HL-60 (cell line): ENCODE measurements around the gene RGL1.

Experiments
- CTCF ChIP-seq: IDR thresholded peaks from one replicate; pipeline ENCODE4 v1.5.1; 2011; ENCODE audit warnings: low read length, control low read depth, inconsistent platforms; ENCODE audit not compliant: insufficient read depth
- GABPA ChIP-seq: IDR thresholded peaks from 2 replicates; pipeline ENCODE4 v1.6.1; 2012; ENCODE audit warnings: low read depth
- POLR2AphosphoS5 ChIP-seq: IDR thresholded peaks from 2 replicates; pipeline ENCODE4 v1.6.1; 2012; ENCODE audit warnings: low read depth
- SPI1 ChIP-seq: IDR thresholded peaks from 2 replicates; pipeline ENCODE4 v1.6.1; 2012; ENCODE audit warnings: low read depth, mild to moderate bottlenecking, borderline replicate concordance
- TF ChIP-seq, protein P1 (sequence below): IDR thresholded peaks from 2 replicates; pipeline ENCODE4 v1.6.1; 2012; ENCODE audit warnings: low read depth; ENCODE audit not compliant: insufficient replicate concordance

DNA sequence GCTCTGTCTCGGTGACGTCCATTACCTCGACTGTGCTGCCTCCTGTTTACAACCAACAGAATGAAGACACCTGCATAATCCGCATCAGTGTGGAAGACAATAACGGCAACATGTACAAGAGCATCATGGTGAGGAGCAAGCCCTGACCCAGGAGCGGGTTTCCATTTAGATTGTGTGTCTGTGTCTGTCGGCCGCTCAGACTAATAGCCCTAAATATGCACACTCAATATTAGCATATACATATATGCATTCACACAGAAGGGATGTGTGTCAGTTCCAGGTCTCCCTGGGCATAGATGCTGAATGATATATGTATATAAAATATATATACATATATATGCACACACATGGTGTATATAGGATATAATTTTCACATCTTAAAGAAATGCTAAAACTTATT is 111.7 kb downstream of the RGL1 start:
- no peak for TF ChIP-seq CTCF
- TF ChIP-seq, protein P1, sequence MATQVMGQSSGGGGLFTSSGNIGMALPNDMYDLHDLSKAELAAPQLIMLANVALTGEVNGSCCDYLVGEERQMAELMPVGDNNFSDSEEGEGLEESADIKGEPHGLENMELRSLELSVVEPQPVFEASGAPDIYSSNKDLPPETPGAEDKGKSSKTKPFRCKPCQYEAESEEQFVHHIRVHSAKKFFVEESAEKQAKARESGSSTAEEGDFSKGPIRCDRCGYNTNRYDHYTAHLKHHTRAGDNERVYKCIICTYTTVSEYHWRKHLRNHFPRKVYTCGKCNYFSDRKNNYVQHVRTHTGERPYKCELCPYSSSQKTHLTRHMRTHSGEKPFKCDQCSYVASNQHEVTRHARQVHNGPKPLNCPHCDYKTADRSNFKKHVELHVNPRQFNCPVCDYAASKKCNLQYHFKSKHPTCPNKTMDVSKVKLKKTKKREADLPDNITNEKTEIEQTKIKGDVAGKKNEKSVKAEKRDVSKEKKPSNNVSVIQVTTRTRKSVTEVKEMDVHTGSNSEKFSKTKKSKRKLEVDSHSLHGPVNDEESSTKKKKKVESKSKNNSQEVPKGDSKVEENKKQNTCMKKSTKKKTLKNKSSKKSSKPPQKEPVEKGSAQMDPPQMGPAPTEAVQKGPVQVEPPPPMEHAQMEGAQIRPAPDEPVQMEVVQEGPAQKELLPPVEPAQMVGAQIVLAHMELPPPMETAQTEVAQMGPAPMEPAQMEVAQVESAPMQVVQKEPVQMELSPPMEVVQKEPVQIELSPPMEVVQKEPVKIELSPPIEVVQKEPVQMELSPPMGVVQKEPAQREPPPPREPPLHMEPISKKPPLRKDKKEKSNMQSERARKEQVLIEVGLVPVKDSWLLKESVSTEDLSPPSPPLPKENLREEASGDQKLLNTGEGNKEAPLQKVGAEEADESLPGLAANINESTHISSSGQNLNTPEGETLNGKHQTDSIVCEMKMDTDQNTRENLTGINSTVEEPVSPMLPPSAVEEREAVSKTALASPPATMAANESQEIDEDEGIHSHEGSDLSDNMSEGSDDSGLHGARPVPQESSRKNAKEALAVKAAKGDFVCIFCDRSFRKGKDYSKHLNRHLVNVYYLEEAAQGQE = no peak
- TF ChIP-seq POLR2AphosphoS5 = no peak
- no peak for TF ChIP-seq GABPA
- TF ChIP-seq SPI1 = no peak
